GM10248 (cell line): ENCODE measurements around the gene DNHD1.
A peak's percentile ranks its signal among the peaks of the same experiment; 100 is the strongest.

ENCODE experiments used
- CTCF ChIA-PET: fragments of 300-600 bp; sonication (Branson Sonifier 250); formaldehyde crosslinking; extraction: SDS; loops from one replicate; lab custom pipeline; 2021; ENCODE audit warnings: antibody characterized with exemption; lab: Yijun Ruan, JAX
- POLR2A ChIA-PET: fragments of 350-650 bp; sonication (Branson Sonifier 250); formaldehyde crosslinking; extraction: SDS; loops from one replicate; lab custom pipeline; 2020; ENCODE audit warnings: antibody characterized with exemption; lab: Yijun Ruan, JAX
- DNase-seq: peaks from one replicate; pipeline ENCODE4 v3.0.0; 2012; ENCODE audit errors: extremely low spot score
- CTCF ChIP-seq: IDR thresholded peaks from 2 replicates; pipeline ENCODE4 v1.5.1; 2012; ENCODE audit warnings: mild to moderate bottlenecking, low read depth; ENCODE audit errors: extremely low read depth, missing control alignments, control extremely low read depth

Gene DNHD1

GRCh38 chr11:6480299-6480914 is 16.7 kb upstream of the DNHD1 start:
- no peak for DNase-seq
- no peak for TF ChIP-seq CTCF
- POLR2A ChIA-PET = interaction anchor here (1.4 kb wide), 1 partner anchor 11 kb away, joined by 4 read pairs; no protein-coding TSS in a partner anchor
- CTCF ChIA-PET = interaction anchor here (1.0 to 1.6 kb wide), 2 partner anchors 51 to 203 kb away, joined by 3 to 5 read pairs; partner anchors contain the start of gene MRPL17

- TF ChIP-seq CTCF = no peak
- peak; percentile 99 for DNase-seq
- ChIA-PET CTCF (interaction anchor here (0.8 to 2.0 kb wide), 13 partner anchors 13 to 1184 kb away, joined by 3 to 10 read pairs (median 4); partner anchors contain the start of gene MRPL17), POLR2A (interaction anchor here (0.6 to 1.4 kb wide), 6 partner anchors 9 to 246 kb away, joined by 3 to 5 read pairs (median 3); partner anchors contain the start of genes APBB1 and TPP1)
Observed at GRCh38 chr11:6481012-6481923, 15.8 kb upstream of the DNHD1 start, which contains the start of the genes ARFIP2 and TIMM10B. Gene ARFIP2, minus strand, starts transcription at chr11:6481331. Its CDS starts 910 bp downstream, at chr11:6480421. Gene TIMM10B, plus strand, starts transcription at chr11:6481501. Its CDS starts 16 bp downstream, at chr11:6481517.

- POLR2A ChIA-PET = interaction anchor here (0.8 to 1.4 kb wide), 5 partner anchors 8 to 247 kb away, joined by 3 to 5 read pairs (median 3); partner anchors contain the start of genes APBB1 and TPP1
- DNase-seq = no peak
- CTCF ChIA-PET = interaction anchor here (0.7 to 2.0 kb wide), 15 partner anchors 9 to 1183 kb away, joined by 3 to 10 read pairs (median 3); partner anchors contain the start of genes MRPL17 and TAF10
- TF ChIP-seq CTCF = no peak
Observed at GRCh38 chr11:6481924-6482275, 15.2 kb upstream of the DNHD1 start.

GRCh38 chr11:6482441-6482840 is 14.6 kb upstream of the DNHD1 start:
- ChIA-PET CTCF (interaction anchor here (0.7 to 3.3 kb wide), 13 partner anchors 8 to 1183 kb away, joined by 3 to 14 read pairs (median 3); partner anchors contain the start of genes MRPL17 and TAF10), POLR2A (no interaction called here)
- no peak for DNase-seq

GRCh38 chr11:6483015-6483414 is 14.1 kb upstream of the DNHD1 start:
- POLR2A ChIA-PET = no interaction called here
- TF ChIP-seq CTCF = no peak
- CTCF ChIA-PET = interaction anchor here (0.8 to 3.3 kb wide), 8 partner anchors 12 to 200 kb away, joined by 3 to 14 read pairs (median 3); partner anchors contain the start of genes MRPL17 and TAF10
- DNase-seq = no peak

More at GRCh38 chr11:6482441-6482840, 14.6 kb upstream of the DNHD1 start:
- TF ChIP-seq CTCF = no peak
